Right atrium auricular region (tissue), 2 donors: ENCODE results near the gene GNAO1. TPM values are rescaled to one million over a fixed set of nuclear protein-coding genes. Genes with fewer than 3 reads are reported as not detected.

Experiments
- DNase-seq: peaks from one replicate; pipeline ENCODE4 v3.0.0-alpha.2; 2019; ENCODE audit warnings: low spot score
- H3K27ac ChIP-seq, 2 donors: fragments of 200-600 bp; sonication (generic); 1 replicate in 1 of 2; 2 replicates in 1 of 2; pipeline ENCODE4 v1.5.1; 2016 to 2019
- H3K27me3 ChIP-seq, 2 donors: fragments of 200-600 bp; sonication (generic); one replicate each; pipeline versions ENCODE4 v1.5.1 to v1.6.0; 2017 to 2019
- H3K36me3 ChIP-seq: fragments of 200-600 bp; sonication (generic); one replicate; pipeline ENCODE4 v1.5.1; 2016
- H3K4me1 ChIP-seq, 2 donors: fragments of 200-600 bp; sonication (generic); one replicate each; pipeline versions ENCODE4 v1.5.1 to v1.6.0; 2017 to 2019
- H3K4me3 ChIP-seq, 2 donors: fragments of 200-600 bp; sonication (generic); 1 replicate in 1 of 2; 2 replicates in 1 of 2; pipeline ENCODE4 v1.5.1; 2017 to 2019; ENCODE audit warnings: mild to moderate bottlenecking in 1 of 2, moderate library complexity in 1 of 2
- H3K9me3 ChIP-seq, 2 donors: fragments of 200-600 bp; sonication (generic); one replicate each; pipeline ENCODE4 v1.5.1; 2019
- CTCF ChIP-seq, 2 donors: fragments of 200-600 bp; sonication (generic); IDR thresholded peaks; one replicate each; pipeline ENCODE4 v1.5.1; 2019; ENCODE audit warnings: antibody characterized with exemption in 2 of 2
- total RNA-seq, 2 donors: library from RNA; depleted of rRNA; stranded (reverse); fragments of >200 nt; gene quantifications; one replicate each; pipeline ENCODE4 v1.1.0, GENCODE V29; 2016

GNAO1 gene
- total RNA-seq, 2 donors from 2014 or later: 43.1 to 54.8 TPM

GRCh38 chr16:56207421-56207820 lies 16.1 kb downstream of the GNAO1 start:
- Histone ChIP-seq H3K4me3 (no peak overlapping the region), H3K9me3 (no peaks in the 10 kb centered on the region), H3K4me1 (peaks cover 0 to 15% of the 10 kb centered on the region in 2 donors), H3K27me3 (no peaks in the 10 kb centered on the region), H3K36me3 (no peaks in the 10 kb centered on the region), H3K27ac (no peak overlapping the region)
- no peak for DNase-seq
- no peak for TF ChIP-seq CTCF (IDR thresholded peaks at IDR 0.05)

- peaks cover 0 to 20% of the 10 kb centered on the region in 2 donors for H3K4me1 ChIP-seq
- H3K36me3 ChIP-seq: no peaks in the 10 kb centered on the region
- no peak for DNase-seq
- H3K27me3 ChIP-seq: no peaks in the 10 kb centered on the region
- H3K9me3 ChIP-seq: no peaks in the 10 kb centered on the region
- no peak for TF ChIP-seq CTCF (IDR thresholded peaks at IDR 0.05)
- peak overlapping the region in 1 of 2 donors; percentile 2 for H3K4me3 ChIP-seq
- H3K27ac ChIP-seq: peak overlapping the region; percentile 67 to 74
Measured at GRCh38 chr16:56211435-56211981, 20.2 kb downstream of the GNAO1 start.

- DNase-seq: no peak
- H3K4me1 ChIP-seq: peaks cover 0 to 20% of the 10 kb centered on the region in 2 donors
- H3K4me3 ChIP-seq: peak overlapping the region in 1 of 2 donors; percentile 2
- no peaks in the 10 kb centered on the region for H3K9me3 ChIP-seq
- H3K27ac ChIP-seq: peak overlapping the region; percentile 67 to 74
- TF ChIP-seq CTCF (IDR thresholded peaks at IDR 0.05): no peak
- H3K27me3 ChIP-seq: no peaks in the 10 kb centered on the region
- no peaks in the 10 kb centered on the region for H3K36me3 ChIP-seq
Measured at GRCh38 chr16:56212144-56212543, 20.9 kb downstream of the GNAO1 start.

- peaks cover 0 to 42% of the 10 kb centered on the region in 2 donors for H3K4me1 ChIP-seq
- TF ChIP-seq CTCF (IDR thresholded peaks at IDR 0.05): no peak
- no peaks in the 10 kb centered on the region for H3K9me3 ChIP-seq
- H3K27ac ChIP-seq: no peak overlapping the region
- no peaks in the 10 kb centered on the region for H3K36me3 ChIP-seq
- H3K27me3 ChIP-seq: no peaks in the 10 kb centered on the region
- no peak for DNase-seq
- no peak overlapping the region for H3K4me3 ChIP-seq
Measured at GRCh38 chr16:56221995-56222394, 30.7 kb downstream of the GNAO1 start.

GRCh38 chr16:56222474-56222997 lies 31.2 kb downstream of the GNAO1 start:
- H3K36me3 ChIP-seq: no peaks in the 10 kb centered on the region
- H3K4me1 ChIP-seq: peaks cover 0 to 42% of the 10 kb centered on the region in 2 donors
- H3K27me3 ChIP-seq: no peaks in the 10 kb centered on the region
- H3K4me3 ChIP-seq: no peak overlapping the region
- no peak overlapping the region for H3K27ac ChIP-seq
- no peak for TF ChIP-seq CTCF (IDR thresholded peaks at IDR 0.05)
- no peak for DNase-seq
- no peaks in the 10 kb centered on the region for H3K9me3 ChIP-seq
